ENCODE data around the gene SOBP.

SOBP gene

DNA sequence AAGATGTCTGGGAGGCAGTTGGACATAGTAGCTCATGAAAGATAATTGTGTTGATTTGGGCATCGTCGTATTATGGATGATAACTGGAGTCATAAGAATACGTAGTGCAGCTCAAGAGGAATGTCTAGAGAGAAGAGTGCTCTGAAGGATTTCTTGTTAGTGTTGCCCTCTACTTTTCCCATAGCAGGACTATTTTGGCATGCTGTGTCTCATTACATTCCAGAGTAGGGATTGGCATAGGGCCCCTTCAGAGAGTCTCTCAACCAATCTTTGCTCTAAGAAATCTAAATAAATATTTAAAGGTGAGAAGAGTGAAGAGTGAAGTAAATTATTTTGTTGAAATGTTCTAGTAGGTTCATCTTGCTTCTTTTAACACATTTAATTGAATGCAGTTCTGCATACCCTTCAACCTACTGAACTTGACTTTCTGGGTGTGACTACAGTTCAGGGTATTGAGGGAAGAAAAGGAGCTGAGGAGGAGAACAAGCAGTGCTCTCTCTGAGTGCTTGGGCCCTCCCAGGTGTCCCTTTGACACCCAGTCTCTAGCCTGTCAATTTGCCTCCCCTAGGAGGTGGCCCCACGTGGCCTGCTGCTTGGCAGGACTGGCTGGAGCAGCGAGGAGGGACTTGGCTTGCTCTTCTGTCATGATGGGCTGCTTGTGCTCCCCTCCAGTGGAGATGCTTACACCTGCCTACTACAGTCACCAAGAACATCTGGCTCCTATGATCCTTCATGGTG, 33.3 kb downstream of the SOBP start:
- CTCF ChIA-PET = interaction anchor here (0.6 kb wide), 1 partner anchor 125 kb away, joined by 3 read pairs; no protein-coding TSS in a partner anchor
- POLR2A ChIA-PET (ENCODE audit: low non-redundant PET) = no interaction called here
- no peak for DNase-seq (ENCODE audit: low spot score)
- TF ChIP-seq, protein P1, sequence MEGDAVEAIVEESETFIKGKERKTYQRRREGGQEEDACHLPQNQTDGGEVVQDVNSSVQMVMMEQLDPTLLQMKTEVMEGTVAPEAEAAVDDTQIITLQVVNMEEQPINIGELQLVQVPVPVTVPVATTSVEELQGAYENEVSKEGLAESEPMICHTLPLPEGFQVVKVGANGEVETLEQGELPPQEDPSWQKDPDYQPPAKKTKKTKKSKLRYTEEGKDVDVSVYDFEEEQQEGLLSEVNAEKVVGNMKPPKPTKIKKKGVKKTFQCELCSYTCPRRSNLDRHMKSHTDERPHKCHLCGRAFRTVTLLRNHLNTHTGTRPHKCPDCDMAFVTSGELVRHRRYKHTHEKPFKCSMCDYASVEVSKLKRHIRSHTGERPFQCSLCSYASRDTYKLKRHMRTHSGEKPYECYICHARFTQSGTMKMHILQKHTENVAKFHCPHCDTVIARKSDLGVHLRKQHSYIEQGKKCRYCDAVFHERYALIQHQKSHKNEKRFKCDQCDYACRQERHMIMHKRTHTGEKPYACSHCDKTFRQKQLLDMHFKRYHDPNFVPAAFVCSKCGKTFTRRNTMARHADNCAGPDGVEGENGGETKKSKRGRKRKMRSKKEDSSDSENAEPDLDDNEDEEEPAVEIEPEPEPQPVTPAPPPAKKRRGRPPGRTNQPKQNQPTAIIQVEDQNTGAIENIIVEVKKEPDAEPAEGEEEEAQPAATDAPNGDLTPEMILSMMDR (conservative IDR thresholded peaks at IDR 0.05; ENCODE audit: low read depth) = no peak
- no peak overlapping the region for H3K27ac ChIP-seq

- DNase-seq (ENCODE audit: low spot score) = no peak
- TF ChIP-seq, protein P1 (conservative IDR thresholded peaks at IDR 0.05; ENCODE audit: low read depth) = no peak
- CTCF ChIA-PET = interaction anchor here (0.6 kb wide), 1 partner anchor 125 kb away, joined by 3 read pairs; no protein-coding TSS in a partner anchor
- POLR2A ChIA-PET (ENCODE audit: low non-redundant PET) = no interaction called here
- H3K27ac ChIP-seq = no peak overlapping the region
Observed at GRCh38 chr6:107523794-107524193, 33.9 kb downstream of the SOBP start.

- ChIA-PET POLR2A (ENCODE audit: low non-redundant PET) (no interaction called here), CTCF (no interaction called here)
- no peak for DNase-seq (ENCODE audit: low spot score)
- H3K27ac ChIP-seq = no peak overlapping the region
- TF ChIP-seq, protein P1 (conservative IDR thresholded peaks at IDR 0.05; ENCODE audit: low read depth) = no peak
Observed at GRCh38 chr6:107524626-107525025, 34.7 kb downstream of the SOBP start.

- TF ChIP-seq, protein P1 (conservative IDR thresholded peaks at IDR 0.05; ENCODE audit: low read depth) = no peak
- ChIA-PET POLR2A (ENCODE audit: low non-redundant PET) (no interaction called here), CTCF (no interaction called here)
- no peak for DNase-seq (ENCODE audit: low spot score)
- H3K27ac ChIP-seq = no peak overlapping the region
Observed at GRCh38 chr6:107531868-107532267, 42.0 kb downstream of the SOBP start.

DNA sequence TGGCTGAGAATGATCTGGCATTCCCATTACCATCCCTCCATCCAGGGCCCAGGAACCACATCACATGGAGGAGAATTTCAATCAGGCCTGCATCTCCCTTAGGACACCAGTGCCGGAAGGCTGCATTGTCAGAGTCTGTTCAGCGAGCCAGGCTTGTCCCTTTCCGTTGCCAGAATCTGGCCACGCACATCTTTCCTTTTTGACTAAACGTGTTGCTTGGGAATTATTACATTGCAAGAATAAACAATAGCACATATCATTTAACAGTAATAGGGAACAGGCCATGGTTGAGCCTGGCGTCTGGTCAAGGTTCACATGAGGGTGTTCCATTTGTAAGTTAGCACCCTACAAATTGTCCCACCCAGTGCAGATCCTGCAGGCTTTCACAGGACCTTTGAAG, 42.8 kb downstream of the SOBP start:
- DNase-seq (ENCODE audit: low spot score) = no peak
- no peak overlapping the region for H3K27ac ChIP-seq
- TF ChIP-seq, protein P1 (conservative IDR thresholded peaks at IDR 0.05; ENCODE audit: low read depth) = no peak
- CTCF ChIA-PET = no interaction called here
- POLR2A ChIA-PET (ENCODE audit: low non-redundant PET) = no interaction called here

- no peak for DNase-seq (ENCODE audit: low spot score)
- POLR2A ChIA-PET (ENCODE audit: low non-redundant PET) = no interaction called here
- H3K27ac ChIP-seq = no peak overlapping the region
- TF ChIP-seq, protein P1 (conservative IDR thresholded peaks at IDR 0.05; ENCODE audit: low read depth) = no peak
- CTCF ChIA-PET = no interaction called here
Observed at GRCh38 chr6:107533415-107534059, 43.6 kb downstream of the SOBP start.
